K562 (cell line): ENCODE results near the gene MRPL38. TPM values are rescaled to one million over a fixed set of nuclear protein-coding genes. Genes with fewer than 3 reads are reported as not detected.

Experiments used
- BDP1 ChIP-seq: IDR thresholded peaks from 3 replicates; pipeline ENCODE4 v1.6.1; 2011; ENCODE audit not compliant: insufficient read length, insufficient read depth
- ESRRB ChIP-seq: fragments of 250-450 bp; sonication (Bioruptor Pico); IDR thresholded peaks from 2 replicates; pipeline ENCODE4 v1.5.0; 2020; ENCODE audit warnings: mild to moderate bottlenecking, moderate library complexity, borderline replicate concordance
- GABPB1 ChIP-seq: sonication (generic); formaldehyde crosslinking; IDR thresholded peaks from 2 replicates; pipeline ENCODE4 v1.8.0; 2022; ENCODE audit warnings: mild to moderate bottlenecking, missing genetic modification reagents
- GATAD2A ChIP-seq: fragments of 450-650 bp; IDR thresholded peaks from 2 replicates; pipeline ENCODE4 v1.6.1; 2017
- HDAC2 ChIP-seq: fragments of 450-650 bp; IDR thresholded peaks from 2 replicates; pipeline ENCODE4 v1.6.1; 2016; ENCODE audit warnings: mild to moderate bottlenecking
- NR0B1 ChIP-seq: fragments of 450-650 bp; IDR thresholded peaks from one replicate; pipeline ENCODE4 v1.6.1; 2018; ENCODE audit warnings: mild to moderate bottlenecking, moderate library complexity; ENCODE audit not compliant: partially characterized antibody
- PHF20 ChIP-seq: fragments of 450-650 bp; IDR thresholded peaks from 2 replicates; pipeline ENCODE4 v1.6.1; 2018; ENCODE audit not compliant: partially characterized antibody
- PRMT5 ChIP-seq: sonication (generic); formaldehyde crosslinking; IDR thresholded peaks from 2 replicates; pipeline ENCODE4 v1.5.0; 2020; ENCODE audit warnings: missing genetic modification reagents
- RERE ChIP-seq: sonication (generic); formaldehyde crosslinking; IDR thresholded peaks from 2 replicates; pipeline ENCODE4 v1.8.0; 2023; ENCODE audit warnings: missing genetic modification reagents, mild to moderate bottlenecking, borderline replicate concordance
- TFAP4 ChIP-seq: sonication (generic); formaldehyde crosslinking; IDR thresholded peaks from 2 replicates; pipeline ENCODE4 v1.8.0; 2022; ENCODE audit warnings: missing genetic modification reagents, mild to moderate bottlenecking, moderate library complexity, borderline replicate concordance
- THAP12 ChIP-seq: fragments of 250-450 bp; sonication (Bioruptor Pico); IDR thresholded peaks from 2 replicates; pipeline ENCODE4 v1.9.0; 2021; ENCODE audit warnings: mild to moderate bottlenecking, inconsistent platforms
- TRIM28 ChIP-seq: fragments of 450-650 bp; IDR thresholded peaks from 2 replicates; pipeline ENCODE4 v1.6.1; 2017
- ZNF165 ChIP-seq: fragments of 250-450 bp; sonication (Bioruptor Pico); IDR thresholded peaks from 2 replicates; pipeline ENCODE4 v1.4.0; 2020; ENCODE audit warnings: borderline replicate concordance
- ZNF197 ChIP-seq: fragments of 200-800 bp; sonication (Bioruptor generic); IDR thresholded peaks from 2 replicates; pipeline ENCODE4 v1.6.1; 2016; ENCODE audit warnings: low read depth, missing genetic modification characterization, missing compliant biosample characterization
- ZNF668 ChIP-seq: fragments of 250-450 bp; sonication (Bioruptor Pico); IDR thresholded peaks from 2 replicates; pipeline ENCODE4 v1.8.0; 2022; ENCODE audit warnings: mild to moderate bottlenecking, inconsistent platforms
- polyA plus RNA-seq, 8 experiments: library from polyadenylated mRNA; depleted of rRNA in 4 of 8; stranded (reverse) in 5 of 8; unstranded in 3 of 8; fragments of >200 nt; fragmentation: Nextera tagmentation in 2 of 8; fragmentation: Illumina TruSeq in 1 of 8; extraction: Ambion mirVana in 2 of 8; extraction: Trizol in 1 of 8; gene quantifications; 2 replicates each; pipeline versions ENCODE4 v1.2.1 to v1.2.3, GENCODE V29; 2011 to 2014; ENCODE audit warnings: inconsistent platforms in 1 of 8, missing spikeins in 1 of 8
- total RNA-seq, 7 experiments: library from RNA; depleted of rRNA in 6 of 7; stranded (reverse); fragments of >200 nt in 6 of 7; fragmentation: Illumina TruSeq in 2 of 7; extraction: Trizol in 2 of 7; gene quantifications; 2 replicates each; pipeline versions ENCODE4 v1.2.1 to v1.2.3, GENCODE V29; 2011 to 2021; ENCODE audit warnings: low replicate concordance in 1 of 7
- TF ChIP-seq, protein P1 (sequence below): fragments of 200-400 bp; formaldehyde crosslinking; IDR thresholded peaks from 2 replicates; pipeline ENCODE4 v1.6.1; 2017; ENCODE audit warnings: mild to moderate bottlenecking, low read depth, low read length, moderate library complexity

Gene MRPL38
- total and polyA plus RNA-seq, 9 of the 15 experiments (the other 6 are each of a cell fraction or from before 2014, with no cell fraction given) = 4.5 to 154 (median 48.5) TPM

DNA sequence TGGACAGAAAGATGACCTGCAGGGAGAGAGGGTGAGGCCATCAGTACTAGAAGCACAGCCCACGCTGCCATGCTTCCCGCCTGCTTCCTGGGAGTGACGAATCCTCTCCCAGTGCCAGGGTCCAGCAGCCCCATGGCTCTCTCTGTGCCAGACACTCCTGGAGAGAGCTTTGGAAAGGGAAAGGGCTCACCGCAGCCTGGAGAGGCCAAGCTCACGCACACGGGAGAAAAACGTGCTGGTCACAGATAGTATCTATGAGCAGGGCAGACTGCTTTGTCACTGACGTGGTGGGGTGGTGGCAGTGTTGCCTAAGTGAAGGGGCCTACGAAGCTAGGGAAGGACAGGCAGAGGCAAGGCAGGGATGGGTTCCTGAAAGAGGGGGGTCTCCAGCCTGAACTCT, 55.0 kb downstream of the MRPL38 start (continued):
- TF ChIP-seq THAP12 (CRISPR knock-in tag) = no peak
- peak; percentile 14; the same call in 1 of the 2 replicates for TF ChIP-seq TFAP4 (CRISPR knock-in tag)
- TF ChIP-seq NR0B1 = no peak
- TF ChIP-seq ZNF165 = no peak
- peak; percentile 56; the same call in 1 of the 2 replicates for TF ChIP-seq HDAC2
- no peak for TF ChIP-seq ZNF197 (CRISPR knock-in tag)
- TF ChIP-seq RERE (CRISPR knock-in tag) = no peak
- TF ChIP-seq GABPB1 (CRISPR knock-in tag) = no peak
- TF ChIP-seq BDP1 = no peak
- TF ChIP-seq ZNF668 = no peak
- TF ChIP-seq PRMT5 (CRISPR knock-in tag) = no peak
- TF ChIP-seq GATAD2A = peak; percentile 46; the same call in 1 of the 2 replicates
- no peak for TF ChIP-seq PHF20
- TF ChIP-seq, protein P1, sequence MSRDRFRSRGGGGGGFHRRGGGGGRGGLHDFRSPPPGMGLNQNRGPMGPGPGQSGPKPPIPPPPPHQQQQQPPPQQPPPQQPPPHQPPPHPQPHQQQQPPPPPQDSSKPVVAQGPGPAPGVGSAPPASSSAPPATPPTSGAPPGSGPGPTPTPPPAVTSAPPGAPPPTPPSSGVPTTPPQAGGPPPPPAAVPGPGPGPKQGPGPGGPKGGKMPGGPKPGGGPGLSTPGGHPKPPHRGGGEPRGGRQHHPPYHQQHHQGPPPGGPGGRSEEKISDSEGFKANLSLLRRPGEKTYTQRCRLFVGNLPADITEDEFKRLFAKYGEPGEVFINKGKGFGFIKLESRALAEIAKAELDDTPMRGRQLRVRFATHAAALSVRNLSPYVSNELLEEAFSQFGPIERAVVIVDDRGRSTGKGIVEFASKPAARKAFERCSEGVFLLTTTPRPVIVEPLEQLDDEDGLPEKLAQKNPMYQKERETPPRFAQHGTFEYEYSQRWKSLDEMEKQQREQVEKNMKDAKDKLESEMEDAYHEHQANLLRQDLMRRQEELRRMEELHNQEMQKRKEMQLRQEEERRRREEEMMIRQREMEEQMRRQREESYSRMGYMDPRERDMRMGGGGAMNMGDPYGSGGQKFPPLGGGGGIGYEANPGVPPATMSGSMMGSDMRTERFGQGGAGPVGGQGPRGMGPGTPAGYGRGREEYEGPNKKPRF = no peak
- TF ChIP-seq ESRRB (CRISPR knock-in tag) = no peak
- TF ChIP-seq TRIM28 = no peak
